HG02852 (cell line): ENCODE data around the gene ABAT.

Experiments used
- ATAC-seq: cut with Tn5 transposase; IDR thresholded peaks from one replicate; pipeline ENCODE4 v1.9.1; 2021; ENCODE audit warnings: mild to moderate bottlenecking, moderate library complexity; ENCODE audit not compliant: unreplicated experiment

Gene ABAT

DNA sequence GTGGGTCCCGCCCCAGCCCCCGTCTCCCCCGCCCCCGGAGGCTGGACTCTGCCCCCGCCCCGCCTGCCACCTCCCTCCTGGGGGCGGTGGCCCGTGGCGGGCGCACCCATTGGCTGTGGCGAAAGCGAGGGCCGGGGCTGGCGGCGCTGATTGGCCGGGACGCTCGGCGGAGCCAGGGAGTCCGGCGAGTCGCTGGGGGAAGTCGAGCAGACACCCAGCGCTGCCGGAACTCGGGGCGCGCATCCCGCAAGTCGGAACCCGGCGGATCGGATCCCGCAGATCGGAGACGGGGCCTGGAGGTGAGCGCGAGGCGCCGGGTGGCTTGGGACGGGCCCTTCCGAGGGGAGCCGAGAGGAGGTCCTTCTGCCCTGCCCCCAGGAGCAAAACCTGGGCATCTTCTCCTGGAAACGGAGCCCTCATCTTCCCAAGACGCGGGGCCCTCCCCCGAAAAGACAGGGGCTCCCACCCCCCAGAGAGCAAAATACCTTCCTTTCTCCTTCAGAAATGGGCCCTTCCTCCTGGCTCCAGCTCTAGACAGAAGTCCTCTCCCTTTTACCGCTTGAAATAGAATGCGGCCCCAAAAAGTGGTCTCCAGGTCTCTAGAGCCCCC lies at the start of gene ABAT:
TSS of gene ABAT (plus strand) at position 205 of the 610 bp plus-strand sequence. CDS start 61,123 bp downstream, outside the sequence.
- ATAC-seq: peak; percentile 99

- no peak for ATAC-seq
These were observed 48.8 kb upstream of the ABAT start for GRCh38 chr16:8625491-8626087.

GRCh38 chr16:8626946-8627345 lies 47.5 kb upstream of the ABAT start:
- no peak for ATAC-seq

DNA sequence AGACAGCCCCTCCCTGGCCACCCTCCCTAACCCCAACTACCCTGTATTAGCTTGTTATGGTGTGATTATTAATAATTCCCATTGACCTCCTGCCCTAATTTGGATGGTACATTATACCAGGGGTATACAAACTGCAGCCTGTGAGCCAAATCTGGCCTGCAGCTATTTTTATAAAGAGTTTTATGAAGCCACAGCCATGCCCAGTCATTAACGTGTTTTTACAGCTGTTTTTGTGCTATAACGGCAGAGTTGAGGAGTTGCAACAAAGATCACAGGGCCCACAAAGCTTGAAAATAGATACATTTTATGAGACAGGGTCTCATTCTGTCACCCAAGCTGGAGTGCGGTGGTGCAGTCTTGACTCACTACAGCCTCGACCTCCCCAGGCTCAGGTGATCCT lies 47.0 kb upstream of the ABAT start:
- no peak for ATAC-seq

- no peak for ATAC-seq
These were observed 45.3 kb upstream of the ABAT start for GRCh38 chr16:8628981-8629725.

DNA sequence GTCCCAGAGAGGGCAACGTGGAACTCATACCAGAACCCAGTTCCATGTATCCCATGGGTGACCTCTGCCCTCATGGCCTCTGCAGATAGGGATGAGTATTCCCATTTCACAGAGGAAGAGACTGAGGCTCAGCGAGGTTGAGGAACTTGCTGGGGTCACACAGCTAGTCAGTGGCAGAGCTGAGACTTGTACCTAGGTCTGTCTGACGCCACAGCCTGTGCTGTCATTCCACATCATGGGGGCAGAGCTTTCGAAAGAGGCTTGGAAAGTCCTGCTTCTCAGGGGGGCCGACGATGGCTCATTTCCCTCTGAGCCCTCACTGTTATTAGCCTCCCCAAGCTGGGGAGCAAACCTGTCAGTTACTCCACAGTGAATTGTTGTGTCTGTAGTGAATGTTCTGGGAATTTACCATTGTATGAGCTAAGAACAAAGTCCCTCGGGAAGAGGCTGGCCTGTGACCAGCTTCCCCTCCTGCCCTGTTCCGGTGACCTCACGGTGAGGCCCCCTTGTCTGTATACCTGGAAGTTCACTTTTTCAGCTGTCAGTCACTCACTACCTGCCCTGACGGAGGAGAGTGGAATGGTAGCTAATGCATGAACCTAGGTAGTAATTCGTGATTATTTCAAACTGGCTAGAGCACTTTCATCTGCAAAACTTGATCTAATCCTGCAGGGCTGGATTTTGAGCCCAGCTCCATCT lies 44.0 kb upstream of the ABAT start:
- ATAC-seq: no peak

DNA sequence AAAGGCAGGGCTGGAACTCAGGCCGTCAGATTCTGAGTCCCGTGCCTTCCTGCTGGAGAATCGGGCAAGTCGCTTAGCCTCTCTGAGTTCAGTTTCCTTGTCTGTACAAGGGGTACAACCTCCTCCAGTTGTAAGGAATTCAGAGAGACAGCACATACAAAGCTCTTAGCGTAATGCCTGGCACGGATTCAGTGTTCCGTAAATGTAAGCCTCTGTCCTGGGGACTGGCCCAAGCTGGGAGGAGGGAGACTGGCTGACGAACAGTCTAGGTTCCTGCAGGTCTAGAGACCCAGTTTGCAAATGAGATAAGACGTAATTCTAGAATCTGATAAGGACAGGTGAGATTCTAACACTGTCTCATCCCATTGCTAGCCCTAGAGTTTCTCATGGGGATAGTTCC lies 43.0 kb upstream of the ABAT start:
- no peak for ATAC-seq

DNA sequence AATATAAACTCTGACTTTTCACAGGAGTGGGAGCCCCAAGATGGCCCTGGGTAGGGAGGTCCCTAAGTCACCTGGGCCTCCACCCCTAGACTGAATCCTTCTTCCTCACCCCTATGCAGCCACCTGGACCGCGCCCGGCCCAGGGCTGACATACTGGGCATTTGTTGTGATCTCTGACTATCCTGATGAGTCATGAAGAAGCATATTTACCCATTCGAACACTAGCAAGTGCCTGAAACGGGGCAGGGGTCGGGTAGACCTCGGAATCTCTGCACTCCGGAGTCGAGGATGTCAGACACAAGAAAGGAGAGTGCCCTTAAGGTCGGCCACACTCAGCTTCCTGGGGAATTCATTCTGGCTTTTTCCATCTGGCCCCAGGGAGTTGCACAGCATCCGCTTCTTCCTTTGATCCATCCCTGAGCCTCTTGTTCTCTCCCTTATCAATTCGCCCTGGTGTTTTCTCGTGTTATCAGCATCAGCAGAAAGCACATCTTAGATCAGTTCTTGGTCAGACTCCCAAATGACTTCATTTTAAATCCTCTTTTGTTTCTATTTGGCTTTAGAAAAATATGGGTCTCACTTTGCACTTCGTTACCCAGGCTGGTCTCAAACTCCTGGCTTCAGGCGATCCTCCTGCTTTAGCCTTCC lies 42.5 kb upstream of the ABAT start:
- ATAC-seq: no peak

DNA sequence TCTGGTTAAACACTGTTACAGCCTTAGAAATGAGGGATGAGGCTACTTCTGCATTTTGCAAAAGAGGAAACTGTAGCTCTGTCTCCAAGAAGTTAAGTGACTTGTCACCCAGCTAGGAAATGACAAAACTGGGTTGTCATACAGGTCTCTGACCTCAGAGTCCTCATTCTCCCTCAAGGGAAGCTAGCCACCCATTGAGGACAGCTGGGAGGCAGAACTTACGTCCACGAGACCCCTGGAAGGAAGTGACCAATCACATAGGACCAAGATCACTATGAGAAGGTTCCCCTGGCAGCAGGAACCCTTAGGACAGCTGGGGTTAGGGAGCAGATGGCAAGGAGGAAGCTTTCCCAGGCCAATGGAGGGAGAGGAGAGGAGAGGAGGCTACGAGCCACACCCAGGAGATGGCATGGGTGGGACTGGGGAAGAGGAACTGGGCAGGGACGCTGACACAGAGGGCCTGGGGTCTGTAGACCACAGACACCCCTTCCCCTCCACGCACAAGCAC lies 41.7 kb upstream of the ABAT start:
- ATAC-seq: no peak

DNA sequence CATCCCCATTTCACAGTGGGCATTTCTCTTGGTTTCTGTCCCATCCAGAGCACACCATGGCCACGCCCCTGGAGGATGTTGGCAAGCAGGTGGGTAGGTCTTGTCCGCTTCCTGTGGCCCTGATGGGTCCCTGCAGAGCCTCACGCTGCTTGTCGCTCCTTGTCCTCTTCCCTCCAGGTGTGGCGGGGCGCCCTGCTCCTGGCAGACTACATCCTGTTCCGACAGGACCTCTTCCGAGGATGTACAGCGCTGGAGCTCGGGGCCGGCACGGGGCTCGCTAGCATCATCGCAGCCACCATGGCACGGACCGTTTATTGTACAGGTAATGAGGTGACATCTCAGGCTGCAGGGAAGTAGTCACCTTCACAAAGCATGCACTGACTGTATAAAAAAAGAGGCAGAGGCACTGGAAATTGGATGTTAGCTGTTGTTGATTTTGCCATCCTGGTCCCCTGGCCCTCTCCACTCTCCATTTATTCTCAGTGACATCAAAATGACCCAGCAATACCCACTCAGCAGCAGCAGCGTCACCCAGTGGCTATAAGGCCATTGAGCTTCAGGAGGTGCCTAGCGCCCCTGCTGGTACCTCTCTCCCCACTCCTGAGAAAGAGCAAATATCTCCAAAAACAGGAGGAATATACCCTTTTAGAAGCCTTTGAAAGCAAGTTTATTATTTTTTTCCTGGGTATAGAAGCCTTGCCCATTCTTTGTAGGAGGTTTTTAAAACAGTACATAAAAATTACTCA lies 39.3 kb upstream of the ABAT start:
- ATAC-seq: no peak

GRCh38 chr16:8639694-8640093 lies 34.7 kb upstream of the ABAT start:
- no peak for ATAC-seq

GRCh38 chr16:8641671-8642070 lies 32.7 kb upstream of the ABAT start:
- ATAC-seq: no peak

- ATAC-seq: no peak
These were observed 32.3 kb upstream of the ABAT start for GRCh38 chr16:8642146-8642545.

DNA sequence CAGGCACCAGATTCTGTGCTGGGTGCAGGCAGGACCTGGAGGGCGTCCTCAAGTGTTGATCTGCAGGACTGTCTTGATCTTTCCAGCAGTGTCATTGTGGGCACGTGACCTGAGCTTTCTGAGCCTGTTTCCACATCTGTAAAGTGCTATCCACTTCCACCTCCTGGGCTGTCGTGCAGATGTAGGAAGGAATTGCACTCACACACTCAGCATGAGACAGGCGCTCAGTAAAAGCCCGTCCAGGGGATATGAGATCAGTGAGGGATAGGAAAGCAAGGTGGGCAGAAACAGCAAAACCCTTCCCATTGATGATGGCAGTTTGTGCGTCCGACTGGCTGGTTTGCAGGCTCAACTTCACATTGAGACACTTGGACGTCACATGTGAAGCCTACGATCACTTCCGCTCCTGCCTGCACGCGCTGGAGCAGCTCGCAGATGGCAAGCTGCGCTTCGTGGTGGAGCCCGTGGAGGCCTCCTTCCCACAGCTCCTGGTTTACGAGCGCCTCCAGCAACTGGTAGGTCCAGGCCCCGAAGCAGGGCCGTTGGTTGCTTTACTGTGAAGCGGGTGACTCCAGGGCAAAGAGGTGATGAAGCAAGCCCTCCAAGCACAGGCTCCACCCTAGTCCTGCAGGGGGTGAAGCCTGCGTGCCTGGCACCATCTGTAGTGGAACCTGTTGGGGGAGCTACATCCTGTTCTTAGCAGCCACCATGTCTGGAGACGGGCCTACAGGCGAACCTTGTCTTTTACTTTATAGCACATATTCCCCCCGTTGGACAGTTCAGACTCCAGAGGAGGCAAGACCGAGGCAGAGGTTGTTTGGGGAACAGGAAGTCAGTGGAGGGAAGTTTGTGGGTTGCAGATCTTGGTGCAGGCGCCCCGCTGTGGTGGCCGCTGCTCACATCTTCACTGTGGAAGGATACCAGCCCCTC lies 29.9 kb upstream of the ABAT start:
- no peak for ATAC-seq

- ATAC-seq: no peak
These were observed 29.3 kb upstream of the ABAT start for GRCh38 chr16:8645141-8645521.

DNA sequence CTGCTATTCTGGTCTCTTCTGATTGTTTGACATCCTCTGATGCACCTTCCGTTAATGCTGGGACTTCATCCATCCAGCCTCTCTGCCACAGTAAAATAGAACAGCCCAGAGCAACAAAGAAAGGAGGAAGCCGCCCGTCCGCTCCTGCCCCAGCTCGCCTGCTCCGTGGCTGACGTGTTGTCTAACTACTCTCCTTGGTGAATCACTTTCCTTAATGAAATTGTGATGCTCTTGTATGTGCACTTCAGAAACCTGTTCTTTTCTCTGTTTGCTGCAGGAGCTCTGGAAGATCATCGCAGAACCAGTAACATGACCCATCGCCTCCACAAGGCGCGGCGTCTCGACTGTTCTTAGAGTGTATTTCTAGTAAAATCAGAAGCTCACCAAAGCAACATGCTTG lies 28.6 kb upstream of the ABAT start:
- no peak for ATAC-seq

GRCh38 chr16:8646326-8647053 lies 27.9 kb upstream of the ABAT start:
- ATAC-seq: no peak

DNA sequence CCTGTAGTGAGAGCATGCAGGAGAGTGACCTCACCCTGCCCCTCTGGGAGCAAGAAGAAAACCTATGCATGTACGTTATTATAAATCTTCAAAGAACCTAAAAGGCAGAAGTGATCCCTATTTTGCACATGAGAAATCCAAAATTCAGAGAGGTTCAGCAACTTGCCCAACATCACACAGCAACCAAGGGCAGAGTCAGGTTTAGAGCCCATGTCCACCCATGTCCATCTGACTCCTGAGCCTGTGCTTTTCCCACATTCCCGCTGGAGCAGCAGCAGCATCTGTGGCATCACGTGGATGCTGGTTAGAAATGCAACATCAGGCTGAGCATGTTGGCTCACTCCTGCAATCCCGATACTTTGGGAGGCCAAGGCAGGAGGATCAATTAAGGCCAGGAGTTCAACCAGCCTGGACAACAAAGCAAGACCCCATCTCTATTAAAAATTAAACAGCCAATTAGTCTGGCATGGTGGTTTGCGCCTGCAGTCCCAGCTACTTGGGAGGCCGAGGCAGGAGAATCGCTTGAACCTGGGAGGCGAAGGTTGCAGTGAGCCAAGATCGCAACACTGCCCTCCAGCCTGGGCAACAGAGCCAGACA lies 26.6 kb upstream of the ABAT start:
- no peak for ATAC-seq
